Trophoblast cell (in vitro differentiated cells and primary cell): ENCODE results near the gene UBN1.

Experiments used
- DNase-seq, 2 donors: peaks; one replicate each; pipeline ENCODE4 v3.0.0-alpha.2; 2016
- H2AFZ ChIP-seq: 2 replicates; pipeline ENCODE4 v1.6.1; 2013; ENCODE audit warnings: low read length, moderate library complexity, mild to moderate bottlenecking; ENCODE audit not compliant: insufficient read depth, poor library complexity
- H2AK5ac ChIP-seq: 2 replicates; pipeline ENCODE4 v1.6.1; 2013; ENCODE audit warnings: mild to moderate bottlenecking, low read length
- H2BK120ac ChIP-seq: 2 replicates; pipeline ENCODE4 v1.6.1; 2013; ENCODE audit warnings: low read length, mild to moderate bottlenecking, moderate library complexity; ENCODE audit not compliant: insufficient read depth, poor library complexity
- H2BK12ac ChIP-seq: 2 replicates; pipeline ENCODE4 v1.6.1; 2013; ENCODE audit warnings: mild to moderate bottlenecking, low read length, moderate library complexity
- H2BK5ac ChIP-seq: 2 replicates; pipeline ENCODE4 v1.6.1; 2013; ENCODE audit warnings: low read length, low read depth, moderate library complexity, mild to moderate bottlenecking; ENCODE audit not compliant: poor library complexity
- H3K14ac ChIP-seq: 2 replicates; pipeline ENCODE4 v1.6.1; 2013; ENCODE audit warnings: mild to moderate bottlenecking, low read length
- H3K18ac ChIP-seq: 2 replicates; pipeline ENCODE4 v1.6.1; 2013; ENCODE audit warnings: mild to moderate bottlenecking, low read length
- H3K23ac ChIP-seq: 2 replicates; pipeline ENCODE4 v1.6.1; 2013; ENCODE audit warnings: low read length
- H3K27ac ChIP-seq: 2 replicates; pipeline ENCODE4 v1.5.1; 2013; ENCODE audit warnings: low read depth, mild to moderate bottlenecking, inconsistent platforms, low read length, moderate library complexity
- H3K27me3 ChIP-seq: 2 replicates; pipeline ENCODE4 v1.6.1; 2013; ENCODE audit warnings: inconsistent platforms, mild to moderate bottlenecking, low read length, moderate library complexity; ENCODE audit not compliant: insufficient read depth
- H3K36me3 ChIP-seq, 2 experiments: 1 replicate in 1 of 2; 2 replicates in 1 of 2; pipeline ENCODE4 v1.6.1; 2013; ENCODE audit warnings: low read length in 2 of 2, mild to moderate bottlenecking in 2 of 2, moderate library complexity in 1 of 2; ENCODE audit not compliant: insufficient read depth in 2 of 2, control insufficient read depth in 1 of 2
- H3K4ac ChIP-seq: 2 replicates; pipeline ENCODE4 v1.6.1; 2013; ENCODE audit warnings: low read depth, mild to moderate bottlenecking, low read length, moderate library complexity
- H3K4me1 ChIP-seq, 2 experiments: 1 replicate in 1 of 2; 2 replicates in 1 of 2; pipeline ENCODE4 v1.6.1; 2013; ENCODE audit warnings: low read length in 2 of 2, mild to moderate bottlenecking in 2 of 2, moderate library complexity in 1 of 2; ENCODE audit not compliant: insufficient read depth in 2 of 2, control insufficient read depth in 1 of 2
- H3K4me2 ChIP-seq: 2 replicates; pipeline ENCODE4 v1.6.1; 2013; ENCODE audit warnings: inconsistent platforms, mild to moderate bottlenecking, low read length, moderate library complexity
- H3K4me3 ChIP-seq: 2 replicates; pipeline ENCODE4 v1.5.1; 2013; ENCODE audit warnings: mild to moderate bottlenecking, low read depth, low read length, inconsistent platforms
- H3K79me1 ChIP-seq: one replicate; pipeline ENCODE4 v1.6.1; 2013; ENCODE audit warnings: low read length
- H3K79me2 ChIP-seq: 2 replicates; pipeline ENCODE4 v1.6.1; 2013; ENCODE audit warnings: low read length, mild to moderate bottlenecking; ENCODE audit not compliant: control insufficient read depth, insufficient read depth, poor library complexity
- H3K9ac ChIP-seq: 2 replicates; pipeline ENCODE4 v1.6.1; 2013; ENCODE audit warnings: mild to moderate bottlenecking, low read length
- H3K9me3 ChIP-seq: 2 replicates; pipeline ENCODE4 v1.6.1; 2013; ENCODE audit warnings: low read depth, mild to moderate bottlenecking, control low read depth, inconsistent platforms, low read length; ENCODE audit not compliant: insufficient read depth
- H4K12ac ChIP-seq: 2 replicates; pipeline ENCODE4 v1.6.1; 2013; ENCODE audit warnings: low read depth, mild to moderate bottlenecking, low read length, moderate library complexity
- H4K8ac ChIP-seq: 2 replicates; pipeline ENCODE4 v1.6.1; 2013; ENCODE audit warnings: low read depth, mild to moderate bottlenecking, low read length, moderate library complexity
- H4K91ac ChIP-seq: one replicate; pipeline ENCODE4 v1.6.1; 2013; ENCODE audit warnings: low read depth, mild to moderate bottlenecking, low read length, moderate library complexity
- WGBS: extraction: QIAGEN DNeasy Blood & Tissue Kit; methylation state at CpG from one replicate; pipeline ENCODE4 v1.1.7; 2013; ENCODE audit warnings: missing lambda C conversion rate; ENCODE audit not compliant: insufficient read length, insufficient coverage; ENCODE audit errors: extremely low coverage; 5-methylcytosine and 5-hydroxymethylcytosine counted together

The UBN1 gene

DNA sequence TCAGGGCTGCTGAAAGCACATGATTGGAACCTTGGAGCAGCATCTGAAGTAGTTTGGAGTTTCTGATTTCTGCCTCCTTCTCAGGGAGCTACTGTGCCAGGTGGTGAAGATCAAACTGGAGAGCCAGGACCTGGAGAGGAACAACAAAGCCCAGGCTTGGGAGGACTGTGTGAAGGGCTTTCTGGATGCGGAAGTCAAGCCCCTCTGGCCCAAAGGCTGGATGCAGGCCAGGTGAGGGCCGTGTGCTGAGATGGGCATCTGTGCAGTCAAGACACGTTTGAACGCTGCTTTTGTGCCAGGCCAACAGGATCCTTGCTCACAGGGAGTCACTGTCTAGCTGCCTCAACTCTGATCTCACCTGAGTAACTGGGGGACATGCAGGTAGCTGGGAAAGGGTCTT, 23.8 kb downstream of the UBN1 start:
- Histone ChIP-seq H3K4me3 (no peak overlapping the region), H3K18ac (no peak overlapping the region), H3K23ac (no peak overlapping the region), H3K4ac (no peak overlapping the region), H3K4me2 (no peak overlapping the region), H4K8ac (no peak overlapping the region), H4K91ac (no peak overlapping the region), H3K27me3 (no peaks in the 10 kb centered on the region), H2BK12ac (no peak overlapping the region), H3K27ac (no peak overlapping the region), H2BK5ac (no peak overlapping the region), H3K79me2 (no peaks in the 10 kb centered on the region), H2AK5ac (no peak overlapping the region), H3K36me3 (peaks cover 52 to 64% of the 10 kb centered on the region in 2 experiments), H2BK120ac (no peak overlapping the region), H3K9me3 (no peaks in the 10 kb centered on the region), H4K12ac (no peak overlapping the region), H2AFZ (no peak overlapping the region), H3K9ac (no peak overlapping the region), H3K79me1 (no peaks in the 10 kb centered on the region), H3K14ac (no peak overlapping the region), H3K4me1 (no peaks in the 10 kb centered on the region)
- WGBS = no CpG with 5 or more reads among the region's 4 CpGs
- no peak for DNase-seq

DNA sequence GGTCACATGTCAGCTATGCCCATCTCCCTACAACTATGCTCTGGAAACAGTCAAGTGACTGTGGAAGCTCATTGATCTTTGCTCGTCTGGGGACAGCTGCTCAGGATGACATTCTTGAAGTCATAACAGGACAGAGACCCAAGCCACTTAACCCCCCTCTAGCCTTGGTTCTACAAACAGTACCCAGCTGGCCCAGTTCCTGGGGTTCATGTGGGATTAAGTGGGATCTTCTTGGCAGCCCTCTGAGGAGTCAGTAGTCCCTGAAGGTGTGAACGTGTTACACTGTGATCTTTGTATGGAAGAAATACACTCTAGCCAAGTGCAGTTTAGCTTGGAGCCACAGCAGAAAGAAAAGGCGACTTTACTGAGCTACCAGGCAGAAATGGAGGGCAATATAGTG, 25.8 kb downstream of the UBN1 start:
- no peak overlapping the region for H2AFZ ChIP-seq
- no peaks in the 10 kb centered on the region for H3K4me1 ChIP-seq
- WGBS = no CpG with 5 or more reads among the region's 3 CpGs
- no peak for DNase-seq
- no peak overlapping the region for H3K4me3 ChIP-seq
- no peak overlapping the region for H3K27ac ChIP-seq
- no peak overlapping the region for H2BK120ac ChIP-seq
- H4K12ac ChIP-seq = no peak overlapping the region
- H4K8ac ChIP-seq = no peak overlapping the region
- H3K23ac ChIP-seq = no peak overlapping the region
- H3K79me2 ChIP-seq = no peaks in the 10 kb centered on the region
- peaks cover 66 to 80% of the 10 kb centered on the region in 2 experiments for H3K36me3 ChIP-seq
- no peak overlapping the region for H4K91ac ChIP-seq
- no peak overlapping the region for H3K4me2 ChIP-seq
- no peak overlapping the region for H2BK5ac ChIP-seq
- no peak overlapping the region for H3K4ac ChIP-seq
- no peak overlapping the region for H2BK12ac ChIP-seq
- no peak overlapping the region for H3K18ac ChIP-seq
- no peaks in the 10 kb centered on the region for H3K79me1 ChIP-seq
- no peak overlapping the region for H3K14ac ChIP-seq
- H3K9me3 ChIP-seq = no peaks in the 10 kb centered on the region
- H2AK5ac ChIP-seq = no peak overlapping the region
- H3K9ac ChIP-seq = no peak overlapping the region
- H3K27me3 ChIP-seq = no peaks in the 10 kb centered on the region

DNA sequence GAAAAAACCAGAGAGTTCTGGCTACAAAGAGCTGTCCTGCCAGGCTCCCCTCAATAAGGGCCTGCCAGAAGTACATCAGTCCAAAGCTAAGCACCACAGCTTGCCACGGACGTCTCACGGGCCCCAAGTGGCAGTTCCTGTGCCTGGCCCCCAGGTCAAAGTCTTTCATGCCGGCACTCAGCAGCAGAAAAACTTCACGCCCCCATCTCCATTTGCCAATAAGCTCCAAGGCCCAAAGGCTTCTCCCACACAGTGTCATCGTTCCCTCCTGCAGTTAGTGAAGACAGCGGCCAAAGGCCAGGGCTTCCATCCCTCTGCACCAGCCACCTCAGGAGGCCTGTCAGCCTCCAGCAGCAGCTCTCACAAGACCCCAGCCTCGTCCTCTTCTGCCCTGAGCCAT, 27.4 kb downstream of the UBN1 start:
- peaks cover 67 to 82% of the 10 kb centered on the region in 2 experiments for H3K36me3 ChIP-seq
- H2BK12ac ChIP-seq = no peak overlapping the region
- no CpG with 5 or more reads among the region's 8 CpGs for WGBS
- H3K79me1 ChIP-seq = no peaks in the 10 kb centered on the region
- H3K4ac ChIP-seq = no peak overlapping the region
- no peak overlapping the region for H4K8ac ChIP-seq
- no peak overlapping the region for H3K27ac ChIP-seq
- no peak overlapping the region for H3K4me2 ChIP-seq
- no peak overlapping the region for H4K12ac ChIP-seq
- H2BK5ac ChIP-seq = no peak overlapping the region
- H3K27me3 ChIP-seq = no peaks in the 10 kb centered on the region
- peak overlapping the region; percentile 5 for H3K9ac ChIP-seq
- H4K91ac ChIP-seq = no peak overlapping the region
- H2AK5ac ChIP-seq = no peak overlapping the region
- H3K79me2 ChIP-seq = no peaks in the 10 kb centered on the region
- DNase-seq = no peak
- H3K23ac ChIP-seq = no peak overlapping the region
- no peak overlapping the region for H3K14ac ChIP-seq
- H3K4me1 ChIP-seq = no peaks in the 10 kb centered on the region
- H3K4me3 ChIP-seq = no peak overlapping the region
- H2AFZ ChIP-seq = no peak overlapping the region
- H3K18ac ChIP-seq = no peak overlapping the region
- no peaks in the 10 kb centered on the region for H3K9me3 ChIP-seq
- H2BK120ac ChIP-seq = no peak overlapping the region

DNA sequence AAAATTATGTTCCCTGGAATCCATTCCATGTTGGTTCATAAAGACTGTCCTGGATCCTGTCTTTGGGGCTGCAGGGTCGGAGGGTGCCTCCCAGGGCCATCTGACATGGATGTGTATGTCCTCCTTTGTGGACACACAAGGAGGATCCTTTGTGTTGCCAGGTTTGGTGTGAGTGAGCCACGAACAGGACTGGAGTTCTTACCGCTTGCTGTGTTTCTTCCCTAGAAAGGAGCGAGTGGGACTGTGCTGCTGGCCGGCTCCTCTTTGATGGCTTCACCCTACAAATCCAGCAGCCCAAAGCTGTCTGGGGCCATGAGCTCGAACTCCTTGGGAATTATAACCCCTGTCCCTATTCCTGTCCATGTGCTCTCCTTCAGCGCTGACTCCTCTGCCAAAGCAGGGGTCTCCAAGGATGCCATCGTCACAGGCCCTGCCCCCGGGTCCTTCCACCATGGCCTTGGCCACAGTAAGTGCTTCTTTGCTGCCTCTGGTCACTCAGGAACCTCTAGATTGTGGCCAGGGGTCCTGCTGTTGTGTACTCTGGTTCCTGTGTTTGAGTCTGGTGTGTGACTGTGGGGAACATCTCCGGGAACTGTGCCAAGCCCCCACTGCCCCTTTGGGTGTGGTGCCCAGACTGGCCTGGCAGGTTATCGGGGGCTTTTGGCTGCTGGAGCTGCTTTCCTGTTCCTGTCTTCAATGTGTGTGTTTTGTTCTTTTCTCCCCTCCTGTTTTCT, 29.5 kb downstream of the UBN1 start:
- no peaks in the 10 kb centered on the region for H3K4me1 ChIP-seq
- DNase-seq = no peak
- H3K4me3 ChIP-seq = no peak overlapping the region
- H3K4me2 ChIP-seq = no peak overlapping the region
- H2AK5ac ChIP-seq = no peak overlapping the region
- H3K9ac ChIP-seq = no peak overlapping the region
- no peak overlapping the region for H3K27ac ChIP-seq
- no peak overlapping the region for H4K8ac ChIP-seq
- no peaks in the 10 kb centered on the region for H3K9me3 ChIP-seq
- no peak overlapping the region for H2BK120ac ChIP-seq
- no peak overlapping the region for H3K14ac ChIP-seq
- H3K23ac ChIP-seq = no peak overlapping the region
- H3K18ac ChIP-seq = no peak overlapping the region
- H3K4ac ChIP-seq = no peak overlapping the region
- no peaks in the 10 kb centered on the region for H3K79me1 ChIP-seq
- no peak overlapping the region for H4K91ac ChIP-seq
- no peak overlapping the region for H4K12ac ChIP-seq
- no peaks in the 10 kb centered on the region for H3K27me3 ChIP-seq
- no peak overlapping the region for H2BK5ac ChIP-seq
- no peaks in the 10 kb centered on the region for H3K79me2 ChIP-seq
- peaks cover 68 to 86% of the 10 kb centered on the region in 2 experiments for H3K36me3 ChIP-seq
- no peak overlapping the region for H2BK12ac ChIP-seq
- WGBS = no CpG with 5 or more reads among the region's 11 CpGs
- no peak overlapping the region for H2AFZ ChIP-seq
